ENCODE results near the gene C16orf54.
"Not testable (repeated sequence)": the region's sequence is repeated elsewhere in the genome, so short reads cannot be mapped to it uniquely, and the experiment has no call there.

C16orf54 gene

DNA sequence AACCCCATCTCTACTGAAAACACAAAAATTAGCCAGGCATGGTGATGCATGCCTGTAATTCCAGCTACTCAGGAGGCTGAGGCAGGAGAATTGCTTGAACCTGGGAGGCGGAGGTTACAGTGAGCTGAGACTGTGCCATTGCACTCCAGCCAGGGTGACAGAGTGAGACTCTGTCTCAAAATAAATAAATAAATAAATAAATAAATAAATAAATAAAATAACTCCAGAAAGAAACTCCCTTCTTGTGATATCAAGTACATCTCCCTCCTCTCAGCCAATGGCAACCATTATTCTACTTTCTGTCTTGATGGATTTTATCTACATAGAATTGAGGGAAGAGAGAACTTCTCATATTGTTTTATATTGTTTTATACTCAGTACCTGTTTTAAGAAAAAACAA lies 38.6 kb downstream of the C16orf54 start:
- not testable (repeated sequence) for DNase-seq (ENCODE audit: low read depth)

DNA sequence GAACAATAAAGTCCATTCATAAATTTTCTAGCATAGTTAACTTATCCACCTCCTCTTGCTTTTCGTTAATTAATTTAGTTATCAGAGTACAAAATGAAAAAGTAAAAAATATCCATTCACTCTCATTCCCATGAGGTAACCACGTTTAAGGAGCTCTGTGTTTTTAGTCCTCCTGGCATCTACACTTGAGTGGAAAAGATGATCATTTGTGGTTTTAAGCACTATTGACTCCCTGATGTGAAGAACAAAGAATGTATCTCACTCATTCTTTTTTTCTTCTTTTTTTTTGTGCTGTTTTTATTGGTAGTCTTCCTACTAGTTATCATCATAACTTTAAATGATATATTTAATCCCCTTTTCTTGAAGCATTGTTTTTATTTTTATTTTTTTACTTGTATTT lies 40.8 kb downstream of the C16orf54 start:
- DNase-seq (ENCODE audit: low read depth) = no peak

DNA sequence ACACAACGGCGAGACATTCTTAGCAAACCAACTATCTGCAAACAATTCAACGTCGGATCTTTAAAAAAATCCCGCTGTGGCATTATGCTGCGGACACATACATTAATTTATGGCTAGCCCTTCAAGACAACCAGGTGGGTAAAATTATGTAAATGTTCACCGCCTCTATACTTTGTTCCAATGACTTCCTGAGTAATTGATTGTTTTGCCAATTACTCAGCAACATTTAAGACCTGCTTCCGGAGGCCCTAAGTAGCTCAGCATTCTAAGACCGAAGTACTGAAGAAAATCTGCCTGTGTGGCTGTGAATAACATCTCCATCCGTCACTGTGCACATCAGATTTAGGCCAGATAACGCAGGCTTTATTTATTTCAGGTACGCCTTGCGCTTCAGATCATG lies 43.5 kb downstream of the C16orf54 start:
- DNase-seq (ENCODE audit: low read depth) = no peak

DNA sequence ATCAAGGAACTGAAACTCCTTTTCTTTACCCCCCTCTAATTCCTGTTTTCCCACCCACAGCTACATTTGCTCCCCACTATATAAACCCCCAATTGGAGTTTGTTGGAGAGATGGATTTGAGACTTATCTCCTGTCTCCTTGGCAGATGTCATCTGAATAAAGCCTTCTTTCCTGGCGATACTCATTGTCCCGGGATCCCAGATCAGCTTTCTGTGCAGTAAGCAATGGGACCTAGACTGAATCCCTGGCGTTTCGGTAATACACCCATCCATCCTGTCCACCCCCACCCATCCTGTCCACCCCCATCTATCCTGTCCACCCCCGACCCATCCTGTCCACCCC lies 44.6 kb downstream of the C16orf54 start:
- DNase-seq (ENCODE audit: low read depth) = no peak

DNA sequence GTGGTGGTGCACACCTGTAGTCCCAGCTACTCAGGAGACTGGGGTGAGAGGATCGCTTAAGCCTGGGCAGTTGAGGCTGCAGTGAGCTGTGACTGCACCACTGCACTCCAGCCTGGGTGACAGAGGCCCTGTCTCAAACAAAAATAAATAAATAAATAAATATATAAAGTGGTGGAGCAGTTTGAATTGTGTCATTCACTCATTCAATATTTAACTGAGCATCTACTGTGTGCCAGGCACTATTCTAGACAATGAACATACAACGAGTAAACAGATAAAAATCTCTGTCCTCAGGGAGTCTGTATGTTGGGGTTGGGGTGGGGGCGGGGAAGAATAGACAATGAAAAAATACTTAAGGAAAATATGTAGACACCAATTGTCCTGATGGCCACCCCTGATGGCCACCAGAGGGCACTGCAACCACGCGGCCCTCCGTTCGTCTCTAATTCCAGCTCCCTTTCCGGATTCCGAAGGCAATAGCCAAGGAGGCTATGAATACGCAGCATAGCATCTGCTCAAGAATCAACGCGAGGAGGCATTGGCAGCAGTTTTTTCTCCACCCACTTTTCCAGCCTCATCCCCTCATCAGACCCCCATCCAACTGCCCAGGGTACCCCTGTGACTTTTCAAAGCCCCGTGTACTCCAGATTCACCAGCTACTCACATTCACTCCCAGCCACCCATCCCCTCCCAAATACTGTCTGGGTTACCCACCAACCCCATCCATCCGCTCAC lies 45.4 kb downstream of the C16orf54 start:
- no peak for DNase-seq (ENCODE audit: low read depth)

DNA sequence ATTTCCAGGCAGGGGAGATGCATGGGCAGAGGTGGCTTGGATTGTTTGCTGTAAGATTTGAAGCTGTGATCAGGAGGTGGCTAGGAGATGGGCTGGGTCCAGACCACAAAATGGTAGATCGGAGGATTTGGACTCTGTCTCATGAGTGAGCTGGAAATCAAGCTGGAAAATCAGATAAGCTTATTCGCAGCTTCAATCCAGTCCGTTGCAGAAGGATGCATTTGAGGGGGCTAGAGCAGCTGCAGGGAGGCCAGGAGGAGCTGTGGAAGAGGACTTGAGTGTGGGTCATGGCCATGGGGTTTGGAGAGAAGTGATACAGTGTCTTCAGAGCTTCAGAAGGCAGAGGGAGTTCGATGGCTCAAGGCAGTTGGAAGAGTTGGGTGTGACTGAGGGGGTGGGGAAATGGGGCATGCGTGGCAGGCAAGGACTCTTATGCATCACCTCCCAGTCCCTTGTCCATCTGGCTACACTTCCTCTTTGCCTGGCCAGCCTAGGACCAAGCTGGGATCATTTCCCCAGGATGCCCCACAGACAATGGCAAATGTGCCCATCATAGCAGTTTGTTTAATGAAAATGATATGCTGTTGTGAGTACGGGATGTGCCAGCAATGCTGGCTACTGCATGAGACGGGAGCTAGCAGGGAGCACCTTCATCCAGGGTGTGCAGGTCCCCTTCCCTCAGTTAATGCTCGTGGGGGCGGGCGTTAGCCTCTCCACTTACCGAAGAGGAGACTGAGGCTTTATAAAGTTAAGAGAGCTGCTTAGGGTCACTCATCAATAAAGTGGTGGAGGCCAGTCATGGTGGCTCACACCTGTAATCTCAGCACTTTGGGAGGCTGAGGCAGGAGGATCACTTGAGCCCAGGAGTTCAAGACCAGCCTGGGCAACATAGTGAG lies 46.2 kb downstream of the C16orf54 start:
- no peak for DNase-seq (ENCODE audit: low read depth)

DNA sequence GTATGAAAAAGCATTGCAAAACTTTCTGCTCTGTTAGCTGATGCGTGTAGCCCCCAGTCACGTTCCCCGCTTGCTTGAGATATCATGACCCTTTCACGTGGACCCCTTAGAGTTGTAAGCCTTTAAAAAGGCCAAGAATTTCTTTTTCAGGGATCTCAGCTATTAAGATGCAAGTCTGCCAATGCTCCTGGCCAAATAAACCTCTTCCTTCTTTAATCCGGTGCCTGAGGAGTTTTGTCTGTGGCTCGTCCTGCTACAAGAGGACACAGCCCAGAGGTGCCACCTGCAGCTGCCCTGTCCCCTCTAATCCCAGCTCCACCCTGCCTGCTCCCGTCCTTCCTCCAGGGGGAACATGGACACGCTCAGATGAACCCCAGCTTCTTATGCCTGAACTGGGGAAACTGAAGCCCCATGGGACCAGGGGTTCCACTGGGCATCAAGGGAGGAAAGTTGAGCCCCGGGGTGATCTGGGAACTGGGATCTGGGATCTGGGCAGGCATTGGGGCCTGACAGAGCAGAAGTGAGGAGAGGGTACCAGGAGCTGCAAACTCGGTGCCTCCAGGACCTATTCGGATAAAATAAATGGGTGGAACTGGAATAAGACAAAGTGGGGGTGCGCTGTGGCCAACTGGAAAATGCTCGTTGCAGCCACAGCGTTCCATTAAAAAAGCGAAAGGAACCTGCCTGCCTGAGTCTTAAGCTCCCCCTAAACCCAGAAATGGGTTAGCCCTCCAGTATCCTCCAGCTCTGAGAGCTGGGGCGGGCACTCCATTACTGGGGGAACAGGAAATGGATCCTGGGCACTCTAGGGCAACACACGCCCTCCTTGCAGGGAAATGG lies 47.1 kb downstream of the C16orf54 start:
- DNase-seq (ENCODE audit: low read depth) = no peak

DNA sequence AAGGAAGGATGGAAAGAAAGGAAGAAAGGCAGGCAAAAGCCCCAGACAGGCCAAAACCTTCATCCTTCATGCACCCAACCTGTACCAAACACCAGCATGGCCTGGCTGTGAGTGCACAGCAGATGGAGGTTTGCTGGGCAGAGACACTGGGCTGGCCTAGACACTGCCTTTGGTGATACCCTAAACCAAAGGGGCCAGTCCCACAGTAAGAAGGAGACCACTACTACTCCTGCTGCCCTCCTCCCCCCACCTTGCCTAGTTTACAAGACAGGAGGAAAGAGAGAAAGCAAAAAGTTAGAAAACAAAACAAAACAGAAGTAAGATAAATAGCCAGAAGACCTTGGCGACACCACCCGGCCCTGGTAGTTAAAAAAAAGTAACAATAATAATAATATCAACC lies 47.7 kb downstream of the C16orf54 start:
- DNase-seq (ENCODE audit: low read depth) = no peak

DNA sequence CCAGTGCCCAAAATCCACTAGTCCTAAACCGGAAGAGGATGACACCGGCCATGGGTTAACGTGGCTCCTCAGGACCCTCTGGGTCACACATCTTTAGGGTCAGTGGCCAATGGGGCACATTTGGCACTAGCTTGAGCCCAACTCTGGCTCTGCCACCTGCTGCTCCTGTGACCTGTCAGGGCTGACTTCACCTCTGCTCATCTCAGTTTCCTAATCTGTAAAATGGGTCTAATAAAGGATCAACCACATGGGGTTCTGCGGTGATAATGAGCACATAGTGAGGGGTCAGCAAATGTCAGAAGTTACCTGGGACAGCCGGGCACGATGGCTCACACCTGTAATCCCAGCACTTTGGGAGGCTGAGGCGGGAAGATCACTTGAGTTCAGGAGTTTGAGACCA lies 48.4 kb downstream of the C16orf54 start:
- no peak for DNase-seq (ENCODE audit: low read depth)

DNA sequence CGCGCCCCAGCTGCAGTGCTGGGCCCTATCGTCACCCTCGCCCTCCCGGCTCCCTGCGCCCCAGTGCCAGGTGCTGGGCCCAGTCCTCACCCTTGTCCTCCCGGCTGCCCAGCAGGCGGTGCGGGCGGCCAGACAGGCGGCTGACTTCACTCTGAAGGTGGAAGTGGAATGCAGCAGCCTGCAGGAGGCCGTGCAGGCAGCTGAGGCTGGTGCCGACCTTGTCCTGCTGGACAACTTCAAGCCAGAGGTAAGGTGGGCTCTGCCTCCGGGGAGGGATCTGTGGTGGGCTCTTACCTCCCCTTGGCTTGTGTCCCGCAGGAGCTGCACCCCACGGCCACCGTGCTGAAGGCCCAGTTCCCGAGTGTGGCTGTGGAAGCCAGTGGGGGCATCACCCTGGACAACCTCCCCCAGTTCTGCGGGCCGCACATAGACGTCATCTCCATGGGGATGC lies 48.9 kb downstream of the C16orf54 start:
- DNase-seq (ENCODE audit: low read depth) = no peak

DNA sequence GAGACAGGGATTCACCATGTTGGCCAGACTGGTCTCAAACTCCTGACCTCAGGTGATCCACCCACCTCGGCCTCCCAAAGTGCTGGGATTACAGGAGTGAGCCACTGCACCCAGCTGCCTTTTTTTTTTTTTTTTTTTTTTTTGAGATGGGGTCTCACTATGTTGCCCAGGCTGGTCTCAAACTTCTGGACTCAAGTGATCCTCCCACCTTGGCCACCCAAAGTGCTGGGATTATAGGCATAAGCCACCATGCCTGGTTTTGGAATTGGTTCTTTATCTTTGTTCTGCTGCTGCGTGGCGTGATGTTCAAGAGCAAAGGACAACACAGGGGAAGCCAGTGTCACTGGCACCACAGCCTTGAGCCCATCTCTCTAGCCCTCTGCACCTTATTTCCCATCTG lies 50.1 kb downstream of the C16orf54 start:
- not testable (repeated sequence) for DNase-seq (ENCODE audit: low read depth)

DNA sequence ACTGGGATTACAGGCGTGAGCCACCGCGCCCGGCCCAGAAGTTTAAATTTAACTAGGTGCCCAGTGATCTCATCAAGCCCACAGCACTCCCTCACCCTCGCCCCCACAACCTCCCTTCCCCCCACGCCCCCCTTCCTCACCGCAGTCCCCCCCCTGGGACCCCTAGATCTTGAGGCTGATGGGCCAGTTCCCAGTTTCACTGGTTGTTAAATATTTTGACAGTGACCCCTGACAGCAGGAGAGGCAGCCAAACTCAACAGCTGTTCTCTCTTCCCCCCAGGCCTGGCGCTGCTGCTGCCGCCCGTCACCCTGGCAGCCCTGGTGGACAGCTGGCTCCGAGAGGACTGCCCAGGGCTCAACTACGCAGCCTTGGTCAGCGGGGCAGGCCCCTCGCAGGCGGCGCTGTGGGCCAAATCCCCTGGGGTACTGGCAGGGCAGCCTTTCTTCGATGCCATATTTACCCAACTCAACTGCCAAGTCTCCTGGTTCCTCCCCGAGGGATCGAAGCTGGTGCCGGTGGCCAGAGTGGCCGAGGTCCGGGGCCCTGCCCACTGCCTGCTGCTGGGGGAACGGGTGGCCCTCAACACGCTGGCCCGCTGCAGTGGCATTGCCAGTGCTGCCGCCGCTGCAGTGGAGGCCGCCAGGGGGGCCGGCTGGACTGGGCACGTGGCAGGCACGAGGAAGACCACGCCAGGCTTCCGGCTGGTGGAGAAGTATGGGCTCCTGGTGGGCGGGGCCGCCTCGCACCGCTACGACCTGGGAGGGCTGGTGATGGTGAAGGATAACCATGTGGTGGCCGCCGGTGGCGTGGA lies 51.2 kb downstream of the C16orf54 start:
- DNase-seq (ENCODE audit: low read depth) = no peak

DNA sequence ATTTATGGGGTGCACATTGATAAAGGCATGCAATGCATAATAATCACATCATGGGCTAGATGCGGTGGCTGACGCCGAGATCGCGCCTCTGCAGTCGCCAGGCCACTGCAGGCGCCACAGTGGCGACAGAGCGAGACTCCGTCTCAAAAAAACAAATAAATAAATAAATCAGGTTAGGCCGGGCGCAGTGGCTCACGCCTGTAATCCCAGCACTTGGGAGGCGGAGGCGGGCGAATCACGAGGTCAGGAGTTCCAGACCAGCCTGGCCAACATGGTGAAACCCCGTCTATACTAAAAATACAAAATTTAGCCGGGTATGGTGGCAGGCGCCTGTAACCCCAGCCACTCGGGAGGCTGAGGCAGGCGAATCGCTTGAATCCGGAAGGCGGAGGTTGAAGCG lies 53.2 kb downstream of the C16orf54 start:
- DNase-seq (ENCODE audit: low read depth) = not testable (repeated sequence)

Data from CMK (cell line).